Measurements from ENCODE around the gene IL3.

GRCh38 chr5:132013711-132014110 lies 46.7 kb upstream of the IL3 start:
- TF ChIP-seq, protein P1, sequence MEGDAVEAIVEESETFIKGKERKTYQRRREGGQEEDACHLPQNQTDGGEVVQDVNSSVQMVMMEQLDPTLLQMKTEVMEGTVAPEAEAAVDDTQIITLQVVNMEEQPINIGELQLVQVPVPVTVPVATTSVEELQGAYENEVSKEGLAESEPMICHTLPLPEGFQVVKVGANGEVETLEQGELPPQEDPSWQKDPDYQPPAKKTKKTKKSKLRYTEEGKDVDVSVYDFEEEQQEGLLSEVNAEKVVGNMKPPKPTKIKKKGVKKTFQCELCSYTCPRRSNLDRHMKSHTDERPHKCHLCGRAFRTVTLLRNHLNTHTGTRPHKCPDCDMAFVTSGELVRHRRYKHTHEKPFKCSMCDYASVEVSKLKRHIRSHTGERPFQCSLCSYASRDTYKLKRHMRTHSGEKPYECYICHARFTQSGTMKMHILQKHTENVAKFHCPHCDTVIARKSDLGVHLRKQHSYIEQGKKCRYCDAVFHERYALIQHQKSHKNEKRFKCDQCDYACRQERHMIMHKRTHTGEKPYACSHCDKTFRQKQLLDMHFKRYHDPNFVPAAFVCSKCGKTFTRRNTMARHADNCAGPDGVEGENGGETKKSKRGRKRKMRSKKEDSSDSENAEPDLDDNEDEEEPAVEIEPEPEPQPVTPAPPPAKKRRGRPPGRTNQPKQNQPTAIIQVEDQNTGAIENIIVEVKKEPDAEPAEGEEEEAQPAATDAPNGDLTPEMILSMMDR (IDR thresholded peaks at IDR 0.05; ENCODE audit: poor library complexity) = no peak
- TF ChIP-seq EZH2 (IDR thresholded peaks at IDR 0.05; ENCODE audit: borderline replicate concordance) (no peak), EZH2phosphoT487 (IDR thresholded peaks at IDR 0.05; ENCODE audit: low read depth, severe bottlenecking, unreplicated experiment) (no peak)

Measured in hepatocyte (in vitro differentiated cells).